HG03139 (cell line): Measurements from ENCODE around the gene GALNT11.

ENCODE experiments used
- ATAC-seq: cut with Tn5 transposase; IDR thresholded peaks from one replicate; pipeline ENCODE4 v1.9.1; 2021; ENCODE audit not compliant: unreplicated experiment

The GALNT11 gene

DNA sequence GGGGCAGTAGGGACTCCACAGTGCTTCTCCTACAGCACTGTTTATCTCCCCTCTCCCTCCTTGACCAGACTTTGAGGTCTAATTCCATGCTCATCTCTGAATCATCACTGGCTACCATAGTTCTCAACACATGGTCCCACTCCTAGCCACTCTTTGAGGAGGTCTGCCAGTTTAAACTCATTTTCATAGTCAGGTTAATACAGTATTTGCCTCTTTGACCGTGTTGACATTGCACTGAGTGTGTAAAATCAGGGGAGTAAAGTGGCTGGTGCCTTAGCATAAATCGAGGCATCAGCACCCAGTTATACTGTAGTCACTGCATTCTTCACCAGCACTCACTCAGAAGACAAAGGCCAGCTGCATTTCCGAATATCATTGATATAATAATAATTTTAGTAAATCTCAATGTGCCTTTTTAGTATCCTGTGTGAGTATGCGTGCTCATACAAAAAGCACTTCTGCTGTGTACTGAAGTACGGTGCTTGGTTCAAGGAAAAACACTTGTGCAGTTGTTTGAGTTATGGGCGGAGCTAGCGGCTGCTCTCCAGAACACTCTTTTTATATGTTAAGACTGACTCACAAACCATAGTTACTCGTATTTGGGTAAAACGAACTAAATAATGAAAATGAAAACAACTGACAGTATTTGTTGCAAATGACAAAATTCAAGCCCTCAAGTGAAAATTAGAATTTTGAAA is 89.7 kb downstream of the GALNT11 start:
- ATAC-seq: no peak

GRCh38 chr7:152117356-152117755 is 91.9 kb downstream of the GALNT11 start:
- ATAC-seq: no peak

GRCh38 chr7:152120210-152120609 is 94.7 kb downstream of the GALNT11 start:
- no peak for ATAC-seq

DNA sequence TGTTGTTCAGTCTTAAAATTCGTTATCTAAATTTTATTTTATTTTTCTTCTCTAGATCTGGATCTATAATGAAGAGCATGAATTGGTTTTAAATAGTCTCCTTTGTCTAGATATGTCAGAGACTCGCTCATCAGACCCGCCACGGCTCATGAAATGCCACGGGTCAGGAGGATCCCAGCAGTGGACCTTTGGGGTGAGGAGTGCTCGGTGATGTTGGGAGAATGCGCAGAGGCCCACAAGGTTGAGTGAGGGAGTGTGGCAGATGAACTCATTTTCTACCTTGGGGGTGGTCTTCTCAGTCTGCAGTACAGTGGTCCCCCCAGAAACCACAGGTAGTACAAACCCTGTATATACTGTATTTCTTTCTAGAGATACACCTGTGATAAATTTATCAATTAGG is 95.3 kb downstream of the GALNT11 start:
- no peak for ATAC-seq

DNA sequence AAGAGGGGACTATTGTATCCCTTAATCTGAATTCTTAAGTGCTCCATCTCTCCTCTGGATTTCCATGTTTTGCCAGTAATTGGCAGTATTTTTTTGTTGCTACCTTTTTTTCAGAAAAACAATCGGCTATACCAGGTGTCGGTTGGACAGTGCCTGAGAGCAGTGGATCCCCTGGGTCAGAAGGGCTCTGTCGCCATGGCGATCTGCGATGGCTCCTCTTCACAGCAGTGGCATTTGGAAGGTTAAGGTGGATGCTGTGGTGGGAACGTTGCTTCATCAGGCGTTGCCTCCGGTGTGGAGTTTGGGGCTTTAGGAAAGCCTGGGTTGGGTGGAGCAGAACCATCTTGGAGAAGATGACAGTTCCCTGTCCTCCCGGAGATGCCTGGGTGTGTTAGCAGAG is 96.0 kb downstream of the GALNT11 start:
- no peak for ATAC-seq

DNA sequence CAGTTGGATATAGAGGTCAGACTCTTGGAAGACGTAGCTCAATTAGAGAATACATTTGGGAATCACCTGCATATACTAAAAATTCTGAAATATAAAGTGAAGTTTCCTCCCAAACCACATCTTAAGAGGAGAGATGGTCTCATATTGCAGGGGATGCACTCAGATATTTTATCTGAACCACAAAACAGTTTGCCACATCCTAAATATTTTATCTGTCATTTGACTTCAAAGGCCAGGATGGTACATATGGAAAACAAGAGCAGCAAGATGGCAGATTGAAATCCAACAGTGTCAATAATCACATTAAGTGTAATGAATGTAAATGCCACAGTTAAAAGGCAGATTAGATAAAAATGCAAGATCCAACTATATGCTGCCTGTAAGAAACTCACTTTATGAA is 97.1 kb downstream of the GALNT11 start:
- no peak for ATAC-seq

- ATAC-seq: no peak
These were observed 101.3 kb downstream of the GALNT11 start for GRCh38 chr7:152126741-152127140.

DNA sequence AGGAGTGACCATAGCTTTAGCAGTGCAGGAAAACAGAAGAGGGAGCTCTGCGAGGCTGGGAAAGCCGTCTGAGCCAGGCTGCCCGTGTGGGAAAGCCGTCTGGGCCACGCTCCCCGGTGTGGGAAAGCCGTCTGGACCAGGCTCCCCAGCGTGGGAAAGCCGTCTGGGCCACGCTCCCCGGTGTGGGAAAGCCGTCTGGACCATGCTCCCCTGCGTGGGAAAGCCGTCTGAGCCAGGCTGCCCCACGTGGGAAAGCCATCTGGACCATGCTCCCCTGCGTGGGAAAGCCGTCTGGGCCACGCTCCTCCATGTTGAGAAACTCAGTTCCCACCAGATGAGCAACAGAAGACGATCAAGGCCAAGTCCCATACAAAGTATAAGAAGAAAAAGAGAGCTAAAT is 101.8 kb downstream of the GALNT11 start:
- no peak for ATAC-seq

GRCh38 chr7:152128252-152128651 is 102.8 kb downstream of the GALNT11 start:
- ATAC-seq: no peak

GRCh38 chr7:152128741-152129461 is 103.4 kb downstream of the GALNT11 start:
- no peak for ATAC-seq

DNA sequence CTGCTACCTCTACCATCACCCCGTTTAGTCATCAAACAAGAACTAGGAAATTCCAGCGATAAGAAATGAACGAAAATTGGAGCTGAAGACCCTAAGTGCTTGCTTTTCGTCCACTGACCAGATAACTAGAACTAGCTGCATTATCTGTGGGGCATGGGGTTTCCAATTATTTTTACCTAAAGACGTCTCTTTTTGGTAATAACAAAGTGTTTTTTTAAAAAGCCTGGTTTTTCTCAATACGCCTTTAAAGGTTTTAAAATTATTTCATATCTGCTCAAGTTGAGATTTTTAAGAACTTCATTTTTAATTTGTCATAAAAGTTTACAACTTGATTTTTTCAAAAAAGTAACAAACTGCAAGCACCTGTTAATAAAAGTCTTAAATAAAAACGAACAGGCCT is 104.2 kb downstream of the GALNT11 start:
- no peak for ATAC-seq

DNA sequence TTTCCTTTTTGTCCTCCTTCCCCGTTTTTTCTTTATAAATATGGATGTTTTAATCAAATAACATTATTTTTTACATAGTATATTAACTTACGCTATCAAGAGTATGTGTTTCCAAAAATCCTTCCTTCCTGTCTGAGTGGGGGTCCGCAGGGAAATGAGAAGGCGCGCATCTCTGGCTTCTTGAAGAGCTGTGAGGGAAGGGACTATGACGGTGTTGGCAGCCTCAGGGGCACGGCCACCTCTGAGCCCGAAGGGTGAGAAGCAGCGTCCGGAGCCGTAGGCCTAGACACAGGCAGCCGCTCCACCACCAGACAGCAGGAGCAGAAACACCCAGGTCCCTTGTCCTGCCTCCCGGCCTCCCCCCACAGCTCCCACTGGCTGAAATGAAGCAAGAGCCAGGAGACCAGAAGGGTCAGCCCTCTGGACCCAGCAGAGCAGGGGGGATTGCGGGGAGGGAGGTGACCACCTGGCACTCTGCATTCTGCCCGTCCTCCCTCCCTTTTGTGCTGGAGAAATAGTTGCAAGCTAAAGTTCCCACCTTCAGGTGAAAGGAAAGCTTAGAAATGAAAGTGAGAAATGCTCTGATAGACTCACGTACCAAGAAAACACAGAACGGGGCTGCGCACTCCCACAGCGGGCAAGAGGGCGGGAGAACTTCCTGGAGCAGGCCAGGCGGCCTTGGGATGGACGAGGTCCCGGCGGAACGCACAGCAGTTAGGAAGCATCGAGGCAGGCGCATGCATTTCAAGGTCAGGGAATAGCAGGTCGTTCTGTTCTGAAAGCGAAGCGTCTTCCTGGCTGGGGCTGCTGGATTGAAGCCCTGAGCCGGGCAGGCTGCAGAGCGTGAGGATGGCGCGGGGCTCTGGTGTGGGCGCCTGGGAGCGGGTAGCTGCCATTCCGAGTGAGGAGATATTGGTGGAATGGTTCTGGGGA is 105.5 kb downstream of the GALNT11 start:
- ATAC-seq: no peak

- no peak for ATAC-seq
These were observed 106.6 kb downstream of the GALNT11 start for GRCh38 chr7:152131981-152132494.

DNA sequence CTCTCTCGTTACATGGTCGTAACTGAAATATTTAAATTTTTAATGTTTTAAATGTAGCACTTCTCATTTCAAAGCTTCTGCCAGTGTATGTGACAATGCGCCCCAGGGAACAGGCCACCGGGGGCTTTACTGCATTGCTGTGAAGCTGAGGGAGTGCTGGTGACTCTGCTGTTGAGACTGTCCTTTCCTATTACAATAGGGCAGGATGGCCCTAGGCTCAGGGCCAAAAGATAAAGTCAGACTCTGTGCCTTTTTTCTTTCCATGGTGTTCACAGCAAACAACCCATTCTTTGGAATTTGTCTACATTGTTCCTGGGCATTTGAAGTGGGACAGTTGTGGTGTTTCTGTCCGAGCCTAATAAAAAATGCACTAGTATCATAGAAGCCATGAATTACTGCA is 107.3 kb downstream of the GALNT11 start:
- ATAC-seq: no peak

DNA sequence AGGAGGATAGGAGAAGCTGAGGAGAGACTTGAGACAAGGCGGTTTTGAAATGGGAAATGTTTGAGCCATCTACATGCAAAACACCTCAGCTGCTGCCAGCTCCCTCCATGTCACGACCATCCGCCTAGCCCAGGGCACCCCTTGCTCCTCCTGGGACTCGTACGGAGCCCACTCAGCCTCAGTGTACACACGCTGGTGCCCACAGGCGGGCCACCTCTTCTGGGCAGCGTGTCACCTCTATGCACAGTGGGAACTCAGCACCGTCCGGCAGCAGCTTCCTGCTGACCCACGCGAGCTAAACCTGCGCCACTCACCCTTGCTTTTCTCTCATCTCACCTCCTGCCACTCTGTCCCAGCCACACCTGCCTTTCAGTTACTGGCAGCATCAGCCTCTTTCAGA is 108.3 kb downstream of the GALNT11 start:
- ATAC-seq: no peak

DNA sequence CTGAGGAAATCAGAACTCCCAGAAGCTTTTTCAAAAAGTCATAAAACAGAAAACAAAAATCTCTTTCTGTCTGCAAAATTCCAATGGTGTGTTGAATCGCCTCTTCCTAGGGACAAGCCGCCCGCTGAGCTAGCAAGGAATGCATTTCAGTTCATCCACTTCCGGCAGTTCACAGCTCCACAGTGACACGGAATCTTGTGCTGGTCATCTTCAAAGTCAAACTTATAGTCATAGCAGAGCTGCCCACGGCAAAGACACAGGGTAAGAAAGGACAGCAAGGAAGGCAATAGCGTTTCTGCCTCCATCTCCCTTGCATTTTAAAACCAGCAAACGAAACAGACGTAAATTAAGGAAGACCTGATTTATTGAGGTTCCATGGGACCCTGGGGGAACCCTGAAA is 111.2 kb downstream of the GALNT11 start:
- ATAC-seq: no peak

DNA sequence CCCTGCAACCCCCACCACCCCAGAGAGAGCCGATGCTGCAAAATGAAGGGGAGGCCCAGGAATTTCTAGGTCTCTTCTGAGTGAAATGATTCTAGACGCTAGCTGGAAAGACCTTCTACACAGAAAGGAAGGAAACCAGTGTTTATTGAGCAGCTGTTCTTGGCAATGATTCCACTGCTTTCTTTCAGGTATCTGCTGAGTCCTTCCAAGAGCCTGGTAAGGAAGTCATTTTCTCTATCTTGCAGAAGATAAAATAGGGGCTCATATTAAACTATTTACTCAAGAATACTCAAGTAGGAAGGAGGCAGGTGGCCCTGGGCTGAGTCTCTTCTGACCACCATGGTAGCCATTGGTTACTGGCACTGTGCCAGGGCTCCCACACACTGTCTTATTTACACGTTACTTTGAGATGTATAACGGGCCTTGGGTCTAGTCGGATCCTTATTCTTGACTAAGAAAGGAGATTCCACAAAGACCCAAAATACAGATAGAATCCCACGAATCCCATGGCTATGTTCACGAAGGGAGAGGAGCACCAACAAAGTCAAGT is 112.1 kb downstream of the GALNT11 start:
- ATAC-seq: no peak

DNA sequence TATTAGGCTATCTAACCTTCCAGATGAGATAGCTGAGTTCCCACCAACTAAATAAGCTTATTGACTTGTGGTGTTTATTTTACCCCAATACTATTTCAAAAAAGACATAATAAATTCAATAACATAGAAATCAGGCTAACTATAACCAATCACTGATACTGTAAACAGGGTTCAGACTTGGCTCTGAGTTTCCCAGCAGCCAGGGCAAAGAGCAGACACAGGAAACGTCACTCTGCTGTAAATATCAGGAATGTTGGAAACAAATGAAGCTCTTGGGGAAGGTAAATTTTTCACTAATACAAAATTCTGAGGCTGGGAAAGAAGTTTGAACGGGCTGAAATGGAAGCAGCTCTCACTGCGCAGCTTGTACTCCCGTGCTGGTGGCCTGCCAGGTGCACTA is 114.6 kb downstream of the GALNT11 start:
- no peak for ATAC-seq

GRCh38 chr7:152140560-152140959 is 115.1 kb downstream of the GALNT11 start:
- ATAC-seq: no peak

- ATAC-seq: no peak
These were observed 117.6 kb downstream of the GALNT11 start for GRCh38 chr7:152142976-152143595.
